K562 (cell line): ENCODE measurements around the gene SVIL. TPM values are rescaled to one million over a fixed set of nuclear protein-coding genes. Genes with fewer than 3 reads are reported as not detected.

Experiments
- ATAC-seq: fragments of 200-7000 bp; cut with Tn5 transposase; 3 replicates; pipeline ENCODE4 v1.9.1; 2020; ENCODE audit warnings: moderate library complexity
- BruUV-seq: library from RNA; stranded (reverse); fragments of 400-500 nt; replicated peaks from 2 replicates; lab custom pipeline; 2021; lab: Mats Ljungman, UMichigan
- CTCF ChIA-PET: fragments of 300-600 bp; formaldehyde crosslinking; extraction: SDS; loops from one replicate; lab custom pipeline; 2021; ENCODE audit warnings: low intra/inter-chr PET ratio; lab: Yijun Ruan, JAX
- POLR2A ChIA-PET: fragments of 300-600, 350-650 bp; sonication (Branson Sonifier 250); formaldehyde crosslinking; extraction: SDS; loops from one replicate; lab custom pipeline; 2021; ENCODE audit warnings: antibody characterized with exemption, inconsistent platforms; lab: Yijun Ruan, JAX
- DNase-seq, 4 experiments: peaks; one replicate each; pipeline versions ENCODE4 v3.0.0 to v3.0.0-alpha.2; 2011 to 2018; ENCODE audit warnings: low spot score in 3 of 4, mixed read lengths in 3 of 4; ENCODE audit errors: extremely low read depth in 1 of 4
- FAIRE-seq: peaks from 2 replicates; lab custom pipeline; 2011; peaks lifted over from hg19 to GRCh38; lab: Jason Lieb, UNC
- H2AFZ ChIP-seq: 2 replicates; pipeline ENCODE4 v1.6.0; 2011; ENCODE audit warnings: low read depth, low read length, control low read depth, inconsistent platforms
- H3K27ac ChIP-seq: fragments of 200-600 bp; 3 replicates; pipeline ENCODE4 v1.8.0; 2011; ENCODE audit warnings: low read depth, mild to moderate bottlenecking, control low read depth, inconsistent platforms, low read length, moderate library complexity, mixed read lengths; ENCODE audit errors: extremely low read depth
- H3K27me3 ChIP-seq, 2 experiments: fragments of 300-600 bp in 1 of 2; 2 replicates in 1 of 2; 3 replicates in 1 of 2; pipeline versions ENCODE4 v1.6.0 to v1.8.0; 2011; ENCODE audit warnings: inconsistent platforms in 2 of 2, low read length in 2 of 2, mild to moderate bottlenecking in 1 of 2, mixed read lengths in 1 of 2, moderate library complexity in 1 of 2; ENCODE audit not compliant: control insufficient read depth in 2 of 2, insufficient read depth in 2 of 2
- H3K36me3 ChIP-seq: fragments of 300-600 bp; 3 replicates; pipeline ENCODE4 v1.8.0; 2011; ENCODE audit warnings: mild to moderate bottlenecking, low read length, inconsistent platforms; ENCODE audit not compliant: control insufficient read depth, insufficient read depth
- H3K4me1 ChIP-seq, 2 experiments: fragments of 200-600 bp in 1 of 2; replicated peaks in 1 of 2; 2 replicates in 1 of 2; 3 replicates in 1 of 2; pipeline versions ENCODE4 v1.5.1 to v1.8.0; 2011; ENCODE audit warnings: inconsistent platforms in 2 of 2, low read length in 2 of 2, mild to moderate bottlenecking in 1 of 2, mixed read lengths in 1 of 2, moderate library complexity in 1 of 2; ENCODE audit not compliant: control insufficient read depth in 2 of 2, insufficient read depth in 2 of 2
- H3K4me2 ChIP-seq: 2 replicates; pipeline ENCODE4 v1.6.1; 2011; ENCODE audit warnings: low read length, control low read depth, inconsistent platforms, mixed read lengths; ENCODE audit not compliant: insufficient read depth
- H3K4me3 ChIP-seq: fragments of 200-600 bp; sonication (generic), shearing (Covaris generic); 2 replicates; pipeline ENCODE4 v1.5.1; 2016; ENCODE audit warnings: control low read depth, inconsistent platforms
- H3K79me2 ChIP-seq: fragments of 200-600 bp; 3 replicates; pipeline ENCODE4 v1.8.0; 2011; ENCODE audit warnings: low read length, inconsistent platforms; ENCODE audit not compliant: control insufficient read depth, insufficient read depth
- H3K9ac ChIP-seq, 2 experiments: 2 replicates each; pipeline versions ENCODE4 v1.6.0 to v1.6.1; 2011; ENCODE audit warnings: low read depth in 2 of 2, low read length in 2 of 2, control low read depth in 1 of 2, inconsistent platforms in 1 of 2, mild to moderate bottlenecking in 1 of 2, mixed read lengths in 1 of 2; ENCODE audit not compliant: insufficient read depth in 1 of 2
- H3K9me1 ChIP-seq: one replicate; pipeline ENCODE4 v1.6.0; 2011; ENCODE audit warnings: inconsistent platforms, mild to moderate bottlenecking, low read length, moderate library complexity; ENCODE audit not compliant: control insufficient read depth, insufficient read depth
- H3K9me3 ChIP-seq: replicated peaks from 2 replicates; pipeline ENCODE4 v1.5.1; 2011; ENCODE audit warnings: low read depth, low read length, inconsistent platforms; ENCODE audit not compliant: control insufficient read depth, insufficient read depth
- H4K20me1 ChIP-seq: replicated peaks from 2 replicates; pipeline ENCODE4 v1.6.1; 2011; ENCODE audit warnings: low read length, inconsistent platforms, mixed read lengths; ENCODE audit not compliant: control insufficient read depth, insufficient read depth
- BCL6 ChIP-seq: fragments of 250-450 bp; sonication (Bioruptor Pico); IDR thresholded peaks from 2 replicates; pipeline ENCODE4 v1.4.0; 2020
- EP300 ChIP-seq: IDR thresholded peaks from 2 replicates; pipeline ENCODE4 v1.6.1; 2012; ENCODE audit warnings: low read length, improper control_type of control experiment
- ESRRA ChIP-seq: fragments of 450-650 bp; IDR thresholded peaks from 2 replicates; pipeline ENCODE4 v1.6.1; 2014; ENCODE audit warnings: low read depth, mild to moderate bottlenecking, moderate library complexity, borderline replicate concordance
- ESRRB ChIP-seq: fragments of 250-450 bp; sonication (Bioruptor Pico); IDR thresholded peaks from 2 replicates; pipeline ENCODE4 v1.5.0; 2020; ENCODE audit warnings: mild to moderate bottlenecking, moderate library complexity, borderline replicate concordance
- HMGXB4 ChIP-seq: sonication (generic); formaldehyde crosslinking; IDR thresholded peaks from 2 replicates; pipeline ENCODE4 v1.8.1; 2023; ENCODE audit warnings: mild to moderate bottlenecking, missing genetic modification reagents
- LARP7 ChIP-seq: fragments of 450-650 bp; IDR thresholded peaks from 2 replicates; pipeline ENCODE4 v1.6.1; 2016
- NCOA1 ChIP-seq: fragments of 450-650 bp; IDR thresholded peaks from 2 replicates; pipeline ENCODE4 v1.6.1; 2016; ENCODE audit warnings: low read depth
- THRAP3 ChIP-seq: fragments of 450-650 bp; IDR thresholded peaks from 2 replicates; pipeline ENCODE4 v1.6.1; 2016; ENCODE audit warnings: mild to moderate bottlenecking, inconsistent platforms, borderline replicate concordance
- WGBS: fragments of 100-300 bp; shearing (Covaris generic); methylation state at CpG from one replicate; pipeline ENCODE4 v1.1.6; 2016; ENCODE audit warnings: low coverage, mixed read lengths; ENCODE audit not compliant: insufficient coverage; ENCODE audit errors: missing lambda C conversion rate; 5-methylcytosine and 5-hydroxymethylcytosine counted together
- in situ Hi-C: fragments of 300-500 bp; cut with MboI; formaldehyde crosslinking; loops from 4 replicates; pipeline ENCODE4 v1.15.0; 2018; ENCODE audit warnings: inconsistent platforms, mixed read lengths
- intact Hi-C: fragments of 100-400 bp; cut with micrococcal nuclease; formaldehyde crosslinking; loops from 2 replicates; pipeline ENCODE4 v1.14.2; 2022
- polyA plus RNA-seq, 8 experiments: library from polyadenylated mRNA; depleted of rRNA in 4 of 8; stranded (reverse) in 5 of 8; unstranded in 3 of 8; fragments of >200 nt; fragmentation: Nextera tagmentation in 2 of 8; fragmentation: Illumina TruSeq in 1 of 8; extraction: Ambion mirVana in 2 of 8; extraction: Trizol in 1 of 8; gene quantifications; 2 replicates each; pipeline versions ENCODE4 v1.2.1 to v1.2.3, GENCODE V29; 2011 to 2014; ENCODE audit warnings: inconsistent platforms in 1 of 8, missing spikeins in 1 of 8
- total RNA-seq, 7 experiments: library from RNA; depleted of rRNA in 6 of 7; stranded (reverse); fragments of >200 nt in 6 of 7; fragmentation: Illumina TruSeq in 2 of 7; extraction: Trizol in 2 of 7; gene quantifications; 2 replicates each; pipeline versions ENCODE4 v1.2.1 to v1.2.3, GENCODE V29; 2011 to 2021; ENCODE audit warnings: low replicate concordance in 1 of 7

The SVIL gene
- total and polyA plus RNA-seq, 9 of the 15 experiments (the other 6 are each of a cell fraction or from before 2014, with no cell fraction given) = under 0.01 to 0.18 (median 0.05) TPM; not detected in 3

- no peak for TF ChIP-seq THRAP3
- no peak for TF ChIP-seq EP300
Measured at GRCh38 chr10:29670761-29671160, 36.0 kb upstream of the SVIL start (continued).

- CTCF ChIA-PET = no interaction called here
- Histone ChIP-seq H3K9me3 (no peaks in the 10 kb centered on the region), H3K4me3 (no peak overlapping the region), H3K36me3 (no peaks in the 10 kb centered on the region), H3K9me1 (no peaks in the 10 kb centered on the region), H3K27me3 (no peaks in the 10 kb centered on the region), H3K4me1 (no peaks in the 10 kb centered on the region), H3K27ac (no peak overlapping the region), H3K9ac (no peak overlapping the region), H3K79me2 (no peaks in the 10 kb centered on the region), H3K4me2 (no peak overlapping the region), H4K20me1 (no peaks in the 10 kb centered on the region), H2AFZ (no peak overlapping the region)
- no peak for TF ChIP-seq LARP7
- no peak for TF ChIP-seq ESRRA
- TF ChIP-seq ESRRB (CRISPR knock-in tag) = no peak
- TF ChIP-seq BCL6 = no peak
- no peak for TF ChIP-seq NCOA1
- TF ChIP-seq HMGXB4 = no peak
- in situ Hi-C loops (no loop called here), intact Hi-C loops (no loop called here)
- WGBS = 0% methylated on average over 3 of the region's 3 CpGs
- no peak for DNase-seq
- no peak for FAIRE-seq
- POLR2A ChIA-PET = no interaction called here
- BruUV-seq = no TSS peak
- ATAC-seq = no peak
Measured at GRCh38 chr10:29669149-29669548, 34.4 kb upstream of the SVIL start.
